NCI-H1092 (cell line): ENCODE data around the gene MRGPRF.

ENCODE experiments used
- DNase-seq: peaks from one replicate; lab custom pipeline; 2025; lab: John Stamatoyannopoulos, UW

MRGPRF gene

GRCh38 chr11:68963779-68964178 is 49.3 kb downstream of the MRGPRF start:
- DNase-seq = no peak

GRCh38 chr11:68962527-68963250 is 50.4 kb downstream of the MRGPRF start:
- DNase-seq = no peak

GRCh38 chr11:68961245-68961644 is 51.8 kb downstream of the MRGPRF start:
- no peak for DNase-seq

GRCh38 chr11:68960294-68961071 is 52.6 kb downstream of the MRGPRF start:
- no peak for DNase-seq

GRCh38 chr11:68959465-68960293 is 53.4 kb downstream of the MRGPRF start:
- DNase-seq = no peak

GRCh38 chr11:68958211-68958610 is 54.8 kb downstream of the MRGPRF start:
- DNase-seq = no peak

GRCh38 chr11:68956547-68957254 is 56.3 kb downstream of the MRGPRF start:
- DNase-seq = no peak

GRCh38 chr11:68956142-68956541 is 56.9 kb downstream of the MRGPRF start:
- no peak for DNase-seq

GRCh38 chr11:68955607-68955958 is 57.5 kb downstream of the MRGPRF start:
- DNase-seq = no peak

- no peak for DNase-seq
Observed at GRCh38 chr11:68954836-68955606, 58.0 kb downstream of the MRGPRF start.
